GM19397 (cell line): Measurements from ENCODE around the gene FLNA.

Experiments used
- ATAC-seq: cut with Tn5 transposase; IDR thresholded peaks from one replicate; pipeline ENCODE4 v1.9.1; 2021; ENCODE audit warnings: mild to moderate bottlenecking, moderate library complexity; ENCODE audit not compliant: unreplicated experiment

The FLNA gene

GRCh38 chrX:154360155-154360713 is 14.2 kb downstream of the FLNA start:
- no peak for ATAC-seq

- ATAC-seq = no peak
Observed at GRCh38 chrX:154359362-154360154, 14.9 kb downstream of the FLNA start.

DNA sequence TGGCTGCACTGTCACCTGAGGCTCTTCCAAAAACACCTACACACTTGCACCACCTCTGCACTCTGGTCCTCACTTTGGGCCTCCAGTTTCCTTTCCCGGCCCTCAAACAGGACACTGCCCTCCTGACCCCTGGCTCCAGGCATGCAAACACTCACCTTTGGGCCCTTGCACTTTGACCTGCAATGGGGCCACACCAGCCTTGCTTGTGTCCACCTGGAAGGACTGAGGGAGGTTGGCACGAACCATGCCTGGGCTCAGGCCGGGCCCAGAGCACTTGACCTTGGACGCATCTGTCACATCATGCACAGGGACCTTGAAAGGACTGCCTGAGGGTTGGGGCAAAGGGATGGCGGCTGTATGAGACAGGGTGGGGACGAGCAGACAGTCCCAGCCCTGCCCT is 15.6 kb downstream of the FLNA start:
- no peak for ATAC-seq

DNA sequence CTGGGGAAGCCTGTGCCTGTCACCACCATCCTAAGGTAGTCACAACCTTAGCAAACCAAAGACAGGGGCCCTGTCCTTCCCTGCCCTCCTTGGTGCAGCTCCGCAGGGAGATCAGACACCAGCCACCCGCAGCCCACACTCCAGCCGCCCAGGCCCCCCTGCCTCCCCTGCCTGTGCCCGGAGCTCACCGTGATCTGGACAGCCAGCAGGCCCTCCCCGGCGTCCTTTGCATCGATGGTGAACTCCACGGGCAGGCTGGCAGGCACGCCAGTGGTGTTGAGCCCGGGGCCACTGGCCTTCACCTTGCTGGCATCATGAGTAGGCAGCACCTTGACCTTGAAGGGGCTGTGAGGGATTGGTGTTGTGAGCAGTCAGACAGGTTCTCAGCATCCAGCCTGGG is 16.4 kb downstream of the FLNA start:
- no peak for ATAC-seq

DNA sequence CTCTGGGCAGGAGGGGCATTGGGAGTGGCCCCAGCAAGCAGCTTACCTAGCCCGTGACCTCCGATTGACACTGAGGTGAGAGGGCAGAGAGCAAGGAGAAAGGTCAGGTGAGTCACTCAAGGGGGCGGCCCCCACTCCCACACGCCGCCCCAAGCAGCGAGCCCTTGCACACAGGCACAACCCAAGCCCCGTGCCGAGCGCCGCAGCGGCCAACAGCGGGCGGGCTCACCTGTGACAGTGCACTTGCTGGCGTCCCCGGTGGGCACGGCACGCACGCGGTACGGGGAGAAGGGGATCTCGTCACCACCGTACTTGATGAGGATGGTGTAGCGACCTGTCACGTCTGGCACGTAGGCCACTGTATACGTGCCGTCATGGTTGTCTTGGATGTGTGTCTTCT is 17.2 kb downstream of the FLNA start:
- ATAC-seq = no peak

- ATAC-seq = no peak
Observed at GRCh38 chrX:154356596-154356995, 17.8 kb downstream of the FLNA start.

- no peak for ATAC-seq
Observed at GRCh38 chrX:154355776-154356140, 18.7 kb downstream of the FLNA start.

- ATAC-seq = no peak
Observed at GRCh38 chrX:154355094-154355775, 19.2 kb downstream of the FLNA start.

DNA sequence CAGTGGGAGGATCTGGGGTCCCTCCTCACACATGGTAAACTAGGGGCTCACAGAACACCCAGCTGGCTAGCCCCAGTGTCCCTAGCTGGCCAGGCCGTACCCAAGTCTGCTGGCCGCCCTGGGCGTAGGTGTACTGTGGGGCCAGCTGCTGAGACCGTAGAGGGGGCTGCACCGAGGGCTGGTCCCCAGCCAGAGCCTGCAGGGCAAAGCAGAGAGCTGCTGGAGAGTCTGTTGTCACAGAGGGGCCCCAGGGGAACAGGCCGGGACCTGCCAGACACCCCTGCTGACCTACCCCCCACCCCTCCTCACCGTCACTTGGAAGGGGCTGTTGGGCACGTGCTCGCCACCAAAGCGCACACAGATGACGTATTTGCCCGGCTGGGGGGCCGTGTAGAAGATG is 19.9 kb downstream of the FLNA start:
- ATAC-seq = no peak

- ATAC-seq = no peak
Observed at GRCh38 chrX:154354013-154354412, 20.4 kb downstream of the FLNA start.

DNA sequence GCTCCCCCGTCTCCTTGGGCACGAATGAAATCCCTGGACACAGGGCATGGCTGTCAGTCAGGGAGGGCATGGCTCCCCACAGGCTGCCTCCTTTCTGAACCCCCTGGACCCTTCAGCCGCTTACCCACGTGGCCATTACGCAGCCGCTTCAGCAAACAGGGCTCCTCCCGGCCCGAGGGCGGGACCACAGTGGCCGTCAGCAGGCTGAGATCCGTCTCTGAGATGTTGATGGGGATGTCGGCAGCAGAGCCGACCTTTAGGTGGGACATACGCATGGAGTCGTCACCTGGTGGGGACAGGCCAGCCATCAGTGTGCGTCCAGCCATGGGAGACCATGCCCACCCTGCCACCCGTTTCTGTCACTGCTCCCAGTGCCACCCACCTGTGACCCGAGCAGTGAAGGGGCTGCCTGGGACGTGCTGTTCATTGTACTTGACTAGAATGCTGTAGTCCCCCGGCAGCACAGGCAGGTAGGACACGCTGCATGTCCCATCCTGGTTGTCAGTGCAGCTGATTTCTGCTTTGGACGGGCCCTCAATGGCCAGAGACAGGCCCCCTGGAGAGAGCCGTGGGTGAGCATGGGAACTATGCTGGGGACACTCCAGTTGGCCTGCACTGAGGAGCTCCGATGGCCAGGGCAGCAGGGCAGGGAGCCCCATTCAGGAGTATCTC is 21.1 kb downstream of the FLNA start:
- no peak for ATAC-seq

- no peak for ATAC-seq
Observed at GRCh38 chrX:154352466-154352865, 22.0 kb downstream of the FLNA start.

DNA sequence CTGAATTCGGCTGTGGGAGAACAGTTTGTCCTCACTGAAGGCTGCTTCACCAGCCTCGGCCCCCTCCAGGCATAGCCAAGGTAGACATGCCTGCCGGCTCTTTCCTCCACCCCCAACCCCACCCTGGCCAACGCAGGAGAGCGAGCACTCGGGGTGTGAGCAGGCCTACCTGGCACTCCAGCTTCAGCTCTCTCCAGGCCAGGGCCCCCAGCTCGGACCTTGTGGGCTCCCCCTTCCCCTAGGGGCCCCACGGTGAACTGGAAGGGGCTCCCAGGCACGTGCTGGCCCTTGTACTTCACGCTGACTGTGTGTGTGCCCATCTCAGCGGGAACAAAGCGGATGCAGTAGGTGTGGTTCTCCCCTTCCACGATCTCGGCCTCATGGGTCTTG is 22.4 kb downstream of the FLNA start:
- no peak for ATAC-seq

GRCh38 chrX:154351183-154352011 is 23.0 kb downstream of the FLNA start:
- no peak for ATAC-seq

DNA sequence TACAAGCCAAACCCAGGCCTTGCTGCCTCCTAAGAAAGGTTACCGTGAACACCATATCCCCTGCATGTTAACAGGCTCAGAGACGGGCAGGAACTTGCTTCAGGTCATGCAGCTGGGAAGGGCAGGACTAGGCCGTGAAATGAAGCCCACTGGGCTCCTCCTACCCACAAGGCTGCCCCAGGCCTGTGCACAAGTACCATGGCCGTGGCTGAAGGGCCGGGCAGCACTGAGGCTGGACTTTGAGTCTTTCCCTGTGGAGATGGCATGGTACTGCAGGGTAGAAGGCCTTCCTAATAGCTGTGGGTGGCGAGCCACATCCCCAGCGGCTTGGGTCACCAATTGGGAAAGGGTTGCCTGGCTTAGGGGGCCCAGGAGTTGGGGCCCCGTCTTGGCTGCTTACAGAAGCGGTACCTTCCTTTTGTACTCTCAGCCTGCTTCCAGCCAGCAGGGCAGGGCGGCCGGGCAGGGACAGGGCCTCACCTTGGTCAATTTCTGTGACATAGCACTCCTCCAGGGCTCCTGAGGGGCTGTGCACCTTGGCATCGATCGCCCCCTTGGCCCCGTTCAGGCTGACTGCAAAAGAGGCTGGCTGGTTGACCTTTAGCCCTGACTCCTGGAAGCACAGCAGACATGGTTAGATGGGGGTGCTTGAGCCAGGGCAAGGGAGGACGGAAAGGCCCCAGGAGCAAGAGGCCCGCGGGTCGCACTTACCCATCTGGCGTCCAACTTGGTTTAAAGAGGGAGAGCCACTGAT is 23.8 kb downstream of the FLNA start:
- no peak for ATAC-seq

DNA sequence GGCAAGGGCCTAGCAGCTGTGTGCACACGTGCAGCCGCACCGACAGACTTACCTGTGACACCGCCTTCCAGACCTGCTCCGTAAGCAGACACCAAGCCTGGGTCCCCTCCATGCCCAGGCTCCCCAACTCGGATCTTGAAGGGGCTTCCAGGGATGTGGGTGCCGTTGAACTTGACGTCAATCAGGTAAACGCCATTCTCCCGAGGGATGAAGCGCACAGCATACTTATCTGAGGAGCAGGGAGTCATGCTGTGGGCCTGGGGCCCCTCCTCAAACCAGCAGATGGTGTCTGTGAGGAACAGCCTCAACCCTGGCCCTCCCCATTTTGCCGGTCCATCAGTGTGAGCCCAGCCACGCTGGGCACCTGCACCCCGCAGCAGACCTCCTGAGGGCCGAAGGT is 24.5 kb downstream of the FLNA start:
- ATAC-seq = no peak

DNA sequence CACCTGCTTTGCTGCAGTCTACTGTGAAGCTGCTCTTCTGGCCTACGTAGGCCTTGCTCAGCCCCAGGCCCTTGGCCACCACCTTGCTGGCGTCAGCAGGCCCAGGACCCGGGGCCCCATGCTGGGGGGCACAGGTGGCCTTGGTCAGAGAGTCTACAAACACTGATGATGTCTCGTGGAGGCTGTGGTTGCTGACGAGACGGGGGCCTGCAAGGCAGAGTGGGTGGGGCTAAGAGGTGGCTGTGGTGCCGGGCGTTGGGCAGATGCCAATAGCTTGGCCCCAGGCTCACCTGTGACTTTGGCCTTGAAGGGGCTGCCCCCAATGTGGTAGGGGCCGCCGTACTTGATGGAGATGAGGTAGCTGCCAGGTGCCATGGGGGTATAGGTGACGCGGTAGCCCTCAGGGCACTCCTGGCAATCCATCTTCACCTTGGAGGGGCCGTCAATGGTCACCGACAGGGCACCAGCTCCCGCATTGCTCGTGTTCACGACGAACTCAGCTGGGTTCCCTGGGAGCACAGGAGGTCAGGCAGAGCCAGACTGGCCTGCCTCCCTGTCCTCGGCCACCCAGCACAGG is 25.0 kb downstream of the FLNA start:
- no peak for ATAC-seq

GRCh38 chrX:154348646-154349358 is 25.6 kb downstream of the FLNA start:
- ATAC-seq = no peak

- ATAC-seq = no peak
Observed at GRCh38 chrX:154348114-154348531, 26.3 kb downstream of the FLNA start.
